HepG2 (cell line): ENCODE data around the gene GPR162. TPM values are rescaled to one million over a fixed set of nuclear protein-coding genes. Genes with fewer than 3 reads are reported as not detected.

ENCODE experiments used
- ELF1 ChIP-seq: sonication (generic); formaldehyde crosslinking; IDR thresholded peaks from 2 replicates; pipeline ENCODE4 v1.4.0; 2020; ENCODE audit warnings: missing genetic modification reagents
- FOXP4 ChIP-seq: sonication (generic); formaldehyde crosslinking; IDR thresholded peaks from 2 replicates; pipeline ENCODE4 v1.4.0; 2020; ENCODE audit warnings: missing genetic modification reagents
- GTF2F1 ChIP-seq: fragments of 150-350 bp; IDR thresholded peaks from 2 replicates; pipeline ENCODE4 v1.6.1; 2014; ENCODE audit warnings: low read length
- HMG20A ChIP-seq: IDR thresholded peaks from 2 replicates; pipeline ENCODE4 v1.6.1; 2016; ENCODE audit warnings: borderline replicate concordance
- HNRNPK ChIP-seq: fragments of 200-400 bp; formaldehyde crosslinking; IDR thresholded peaks from 2 replicates; pipeline ENCODE4 v1.6.1; 2018; ENCODE audit warnings: low read length, low read depth, moderate library complexity, mild to moderate bottlenecking; ENCODE audit not compliant: poor library complexity, severe bottlenecking
- PHF8 ChIP-seq: sonication (generic); formaldehyde crosslinking; IDR thresholded peaks from 2 replicates; pipeline ENCODE4 v1.5.0; 2020; ENCODE audit warnings: missing genetic modification reagents
- SIX1 ChIP-seq: sonication (generic); formaldehyde crosslinking; IDR thresholded peaks from 2 replicates; pipeline ENCODE4 v1.4.0; 2020; ENCODE audit warnings: missing genetic modification reagents, borderline replicate concordance
- SMARCC2 ChIP-seq: fragments of 450-650 bp; IDR thresholded peaks from 2 replicates; pipeline ENCODE4 v1.6.1; 2017; ENCODE audit warnings: antibody characterized with exemption, mild to moderate bottlenecking
- TAF15 ChIP-seq: fragments of 200-400 bp; formaldehyde crosslinking; IDR thresholded peaks from one replicate; pipeline ENCODE4 v1.6.1; 2018; ENCODE audit warnings: mild to moderate bottlenecking, low read depth, low read length; ENCODE audit not compliant: poor library complexity, severe bottlenecking
- TEF ChIP-seq: sonication (generic); formaldehyde crosslinking; IDR thresholded peaks from 2 replicates; pipeline ENCODE4 v1.5.0; 2020; ENCODE audit warnings: missing genetic modification reagents
- THAP11 ChIP-seq: IDR thresholded peaks from 2 replicates; pipeline ENCODE4 v1.6.1; 2016; ENCODE audit warnings: missing biosample characterization, missing genetic modification reagents
- ZBTB20 ChIP-seq: sonication (generic); formaldehyde crosslinking; IDR thresholded peaks from 2 replicates; pipeline ENCODE4 v1.8.1; 2023; ENCODE audit warnings: missing genetic modification reagents, low read depth, mild to moderate bottlenecking, borderline replicate concordance
- ZNF329 ChIP-seq: sonication (generic); formaldehyde crosslinking; IDR thresholded peaks from 2 replicates; pipeline ENCODE4 v1.9.0; 2021; ENCODE audit warnings: low read depth, mild to moderate bottlenecking, missing genetic modification reagents
- ZNF331 ChIP-seq: sonication (generic); formaldehyde crosslinking; IDR thresholded peaks from 2 replicates; pipeline ENCODE4 v1.4.0; 2020; ENCODE audit warnings: missing genetic modification reagents
- ZNF597 ChIP-seq: sonication (generic); formaldehyde crosslinking; IDR thresholded peaks from 2 replicates; pipeline ENCODE4 v1.5.0; 2020; ENCODE audit warnings: missing genetic modification reagents
- ZNF704 ChIP-seq: sonication (generic); formaldehyde crosslinking; IDR thresholded peaks from 2 replicates; pipeline ENCODE4 v1.8.1; 2023; ENCODE audit warnings: mild to moderate bottlenecking, inconsistent platforms, moderate library complexity, missing genetic modification reagents, borderline replicate concordance
- ZNF766 ChIP-seq: sonication (generic); formaldehyde crosslinking; IDR thresholded peaks from 2 replicates; pipeline ENCODE4 v1.5.0; 2020; ENCODE audit warnings: missing genetic modification reagents, borderline replicate concordance
- ZNF83 ChIP-seq: sonication (generic); formaldehyde crosslinking; IDR thresholded peaks from 2 replicates; pipeline ENCODE4 v1.4.0; 2020; ENCODE audit warnings: missing genetic modification reagents, mild to moderate bottlenecking, borderline replicate concordance
- polyA plus RNA-seq, 8 experiments: library from polyadenylated mRNA; depleted of rRNA in 3 of 8; stranded (reverse) in 7 of 8; unstranded in 1 of 8; fragments of >200 nt; fragmentation: Illumina TruSeq in 4 of 8; extraction: Trizol in 4 of 8; gene quantifications; 2 replicates each; pipeline versions ENCODE4 v1.2.1 to v1.2.3, GENCODE V29; 2011 to 2016; ENCODE audit warnings: low read depth in 4 of 8, missing spikeins in 1 of 8, mixed read lengths in 1 of 8; ENCODE audit not compliant: insufficient read depth in 1 of 8
- total RNA-seq, 5 experiments: library from RNA; depleted of rRNA; stranded (reverse); fragments of >200 nt; fragmentation: Illumina TruSeq; extraction: Trizol; gene quantifications; 2 replicates each; pipeline ENCODE4 v1.2.3, GENCODE V29; 2016; ENCODE audit warnings: low read depth in 1 of 5

The GPR162 gene
- total and polyA plus RNA-seq, 2 of the 13 experiments (the other 11 are each of a cell fraction or from before 2014, with no cell fraction given): 0.08 TPM; not detected in 1

GRCh38 chr12:6867413-6868210 lies 46.0 kb downstream of the GPR162 start, which contains the start of gene TPI1 (continued):
- TF ChIP-seq ZNF704 (CRISPR knock-in tag): 0 out of 2 replicates have a peak, but pooled peaks have one; percentile 56
- no peak for TF ChIP-seq TAF15
- TF ChIP-seq ZNF331 (CRISPR knock-in tag): no peak; the same call in 1 of the 2 replicates
- no peak for TF ChIP-seq HMG20A (CRISPR knock-in tag)
- TF ChIP-seq HNRNPK: peak; percentile 42
- TF ChIP-seq GTF2F1: peak; percentile 91
- TF ChIP-seq PHF8 (CRISPR knock-in tag): peak; percentile 81
- 0 out of 2 replicates have a peak, but pooled peaks have one; percentile 47 for TF ChIP-seq ELF1 (CRISPR knock-in tag)
- peak; percentile 67 for TF ChIP-seq THAP11
- 0 out of 2 replicates have a peak, but pooled peaks have one; percentile 62 for TF ChIP-seq TEF (CRISPR knock-in tag)
- 0 out of 2 replicates have a peak, but pooled peaks have one; percentile 50 for TF ChIP-seq ZNF766 (CRISPR knock-in tag)
- no peak for TF ChIP-seq SIX1
- 0 out of 2 replicates have a peak, but pooled peaks have one; percentile 74 for TF ChIP-seq ZNF83 (CRISPR knock-in tag)
- TF ChIP-seq SMARCC2: no peak
- TF ChIP-seq FOXP4: 0 out of 2 replicates have a peak, but pooled peaks have one; percentile 20
- TF ChIP-seq ZBTB20: peak; percentile 74
- TF ChIP-seq ZNF329: 0 out of 2 replicates have a peak, but pooled peaks have one; percentile 30
- no peak for TF ChIP-seq ZNF597
